Ovary (tissue), 10 donors: ENCODE measurements around the gene ETDC. TPM values are rescaled to one million over a fixed set of nuclear protein-coding genes. Genes with fewer than 3 reads are reported as not detected.
"Not testable (repeated sequence)": the region's sequence is repeated elsewhere in the genome, so short reads cannot be mapped to it uniquely, and the experiment has no call there.

Experiments
- DNase-seq, 5 donors: peaks; one replicate each; pipeline ENCODE4 v3.0.0-alpha.2; 2019 to 2020
- H3K27ac ChIP-seq, 2 donors: fragments of 200-600 bp; one replicate each; pipeline versions ENCODE4 v1.5.1 to v1.8.0; 2019 to 2022
- H3K27me3 ChIP-seq: fragments of 200-600 bp; one replicate; pipeline ENCODE4 v1.8.0; 2022
- H3K36me3 ChIP-seq: fragments of 200-600 bp; sonication (generic); one replicate; pipeline ENCODE4 v1.5.1; 2019
- H3K4me1 ChIP-seq: one replicate; pipeline ENCODE4 v1.8.1; 2013; ENCODE audit warnings: mild to moderate bottlenecking, moderate library complexity; ENCODE audit not compliant: insufficient read depth
- H3K4me3 ChIP-seq: fragments of 200-600 bp; sonication (generic); one replicate; pipeline ENCODE4 v1.5.1; 2017
- H3K9me3 ChIP-seq, 2 donors: fragments of 200-600 bp in 1 of 2; sonication (generic) in 1 of 2; one replicate each; pipeline versions ENCODE4 v1.5.1 to v1.8.1; 2013 to 2019; ENCODE audit warnings: mild to moderate bottlenecking in 1 of 2, moderate library complexity in 1 of 2
- EP300 ChIP-seq: sonication (generic); formaldehyde crosslinking; IDR thresholded peaks from one replicate; pipeline ENCODE4 v1.6.1; 2017; ENCODE audit warnings: antibody characterized with exemption
- POLR2A ChIP-seq: fragments of 450-650 bp; IDR thresholded peaks from one replicate; pipeline ENCODE4 v1.6.1; 2017; ENCODE audit warnings: antibody characterized with exemption, mild to moderate bottlenecking, moderate library complexity
- WGBS, 3 donors: extraction: QIAGEN DNeasy Blood & Tissue Kit in 1 of 3; methylation state at CpG; one replicate each; pipeline versions ENCODE4 v1.1.5 to v1.1.7; 2013 to 2017; 5-methylcytosine and 5-hydroxymethylcytosine counted together
- intact Hi-C, 4 donors: fragments of 100-400 bp; cut with DNase I; formaldehyde crosslinking; loops; one replicate each; pipeline versions ENCODE4 v1.11.0 to v1.15.1; 2022 to 2023
- long read RNA-seq, 3 donors: library from polyadenylated mRNA in 2 of 3; unstranded in 2 of 3; transcript quantifications; one replicate each; pipeline ENCODE4 v2.0.0 and lab custom pipeline, GENCODE V29; 2021 to 2026
- polyA plus RNA-seq, 2 donors: library from polyadenylated mRNA; stranded (reverse); fragments of 200-250 nt in 1 of 2; fragments of 350-450 nt in 1 of 2; fragmentation: Illumina TruSeq in 1 of 2; extraction: RNeasy Lipid Tissue Mini Kit (QIAGEN cat#74804) in 1 of 2; gene quantifications; one replicate each; pipeline ENCODE4 v1.2.3, GENCODE V29; 2013 to 2014
- total RNA-seq, 7 donors: library from RNA; depleted of rRNA in 2 of 7; stranded (reverse); fragments of >200 nt in 2 of 7; fragmentation: NEBNext Ultra II Directional in 3 of 7; extraction: Animal tissue kit (Norgen Biotek cat#: 25700) in 3 of 7; gene quantifications; one replicate each; pipeline versions ENCODE4 v1.1.0 to v1.2.4, GENCODE V29; 2016 to 2023
- TF ChIP-seq, protein P1 (sequence below), 3 donors: fragments of 450-650 bp in 2 of 3; fragments of 200-600 bp in 1 of 3; IDR thresholded peaks; one replicate each; pipeline versions ENCODE4 v1.5.1 to v1.8.0; 2016 to 2022; ENCODE audit warnings: antibody characterized with exemption in 3 of 3, mild to moderate bottlenecking in 1 of 3
- donor health status: DM: no; HTN: no; CAD: no; lungs with moderate emphysema.
- donor health status: DM: no; HTN: no; CAD: no.
- donor health status: Bipolar disorder and iron deficiency.
- donor health status: DM: yes; HTN: yes; CAD: no.
- donor health status: DM: no; HTN: no; CAD: no.
- donor health status: DM: yes; HTN: yes; CAD: no.

The ETDC gene
- total RNA-seq (not detected), polyA plus RNA-seq (not detected)
- long read RNA-seq, donor 1: 0 reads
- long read RNA-seq, donor 2: 0 reads
- long read RNA-seq, donor 3: 0 reads

- Histone ChIP-seq H3K9me3 (no peaks in the 10 kb centered on the region), H3K4me1 (no peaks in the 10 kb centered on the region), H3K27me3 (no peaks in the 10 kb centered on the region), H3K36me3 (no peaks in the 10 kb centered on the region), H3K4me3 (no peak within 1 kb of the TSS), H3K27ac (no peak within 1 kb of the TSS)
- intact Hi-C loops: no loop called here
- WGBS, 3 donors: 68 to 88% (median 87%) methylated on average over 1 of the region's 1 CpG
- no peak for DNase-seq
- no peak for TF ChIP-seq POLR2A
- TF ChIP-seq, protein P1, sequence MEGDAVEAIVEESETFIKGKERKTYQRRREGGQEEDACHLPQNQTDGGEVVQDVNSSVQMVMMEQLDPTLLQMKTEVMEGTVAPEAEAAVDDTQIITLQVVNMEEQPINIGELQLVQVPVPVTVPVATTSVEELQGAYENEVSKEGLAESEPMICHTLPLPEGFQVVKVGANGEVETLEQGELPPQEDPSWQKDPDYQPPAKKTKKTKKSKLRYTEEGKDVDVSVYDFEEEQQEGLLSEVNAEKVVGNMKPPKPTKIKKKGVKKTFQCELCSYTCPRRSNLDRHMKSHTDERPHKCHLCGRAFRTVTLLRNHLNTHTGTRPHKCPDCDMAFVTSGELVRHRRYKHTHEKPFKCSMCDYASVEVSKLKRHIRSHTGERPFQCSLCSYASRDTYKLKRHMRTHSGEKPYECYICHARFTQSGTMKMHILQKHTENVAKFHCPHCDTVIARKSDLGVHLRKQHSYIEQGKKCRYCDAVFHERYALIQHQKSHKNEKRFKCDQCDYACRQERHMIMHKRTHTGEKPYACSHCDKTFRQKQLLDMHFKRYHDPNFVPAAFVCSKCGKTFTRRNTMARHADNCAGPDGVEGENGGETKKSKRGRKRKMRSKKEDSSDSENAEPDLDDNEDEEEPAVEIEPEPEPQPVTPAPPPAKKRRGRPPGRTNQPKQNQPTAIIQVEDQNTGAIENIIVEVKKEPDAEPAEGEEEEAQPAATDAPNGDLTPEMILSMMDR (IDR thresholded peaks at IDR 0.05): no peak
- TF ChIP-seq EP300: no peak
These were observed at the start of gene ETDC for GRCh38 chrX:135309430-135309923. ETDC (plus strand) TSS chrX:135309480; CDS start chrX:135309480, 0 bp downstream.

DNA sequence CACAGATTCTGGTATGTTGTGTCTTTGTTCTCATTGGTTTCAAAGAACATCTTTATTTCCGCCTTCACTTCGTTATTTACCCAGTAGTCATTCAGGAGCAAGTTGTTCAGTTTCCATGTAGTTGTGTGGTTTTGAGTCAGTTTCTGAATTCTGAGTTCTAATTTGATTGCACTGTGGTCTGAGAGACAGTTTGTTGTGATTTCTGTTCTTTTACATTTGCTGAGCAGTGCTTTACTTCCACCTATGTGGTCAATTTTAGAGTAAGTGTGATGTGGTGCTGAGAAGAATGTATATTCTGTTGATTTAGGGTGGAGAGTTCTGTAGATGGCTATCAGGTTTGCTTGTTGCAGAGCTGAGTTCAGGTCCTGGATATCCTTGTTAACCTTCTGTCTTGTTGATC, 48.3 kb upstream of the ETDC start:
- H3K4me1 ChIP-seq, DNase-seq, H3K9me3 ChIP-seq, H3K4me3 ChIP-seq, H3K27me3 ChIP-seq, intact Hi-C loops, H3K27ac ChIP-seq, H3K36me3 ChIP-seq: not testable (repeated sequence)
- WGBS, 3 donors: 85 to 90% (median 89%) methylated on average over 2 of the region's 2 CpGs

GRCh38 chrX:135263376-135263775, 45.9 kb upstream of the ETDC start:
- intact Hi-C loops, DNase-seq, H3K36me3 ChIP-seq, H3K4me1 ChIP-seq, H3K27ac ChIP-seq, H3K27me3 ChIP-seq, H3K9me3 ChIP-seq, H3K4me3 ChIP-seq: not testable (repeated sequence)
- WGBS, 3 donors: 77 to 81% (median 79%) methylated on average over 8 of the region's 8 CpGs

- 73 to 76% (median 74%) methylated on average over 4 of the region's 4 CpGs for WGBS, 3 donors
These were observed 45.1 kb upstream of the ETDC start for GRCh38 chrX:135264206-135264605.

DNA sequence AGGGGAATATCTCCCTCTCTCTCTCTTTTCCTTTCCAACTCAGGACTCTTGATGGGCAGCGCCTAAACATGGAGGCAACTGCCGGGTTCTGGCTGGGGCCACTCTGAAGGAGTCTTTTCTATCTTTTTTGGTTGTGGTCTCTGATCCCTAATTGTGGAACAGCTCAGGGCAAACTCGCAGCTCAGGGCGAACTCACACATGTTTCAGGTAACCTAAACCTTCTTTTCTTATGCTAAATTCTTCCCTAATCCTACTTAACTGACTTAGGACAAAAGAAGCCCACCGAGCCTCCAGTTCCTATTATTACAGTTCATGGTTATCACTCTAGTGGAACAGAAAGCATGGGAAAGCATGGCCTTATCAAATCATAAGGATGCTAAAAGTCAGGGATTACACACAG, 36.1 kb upstream of the ETDC start:
- intact Hi-C loops: no loop called here
- Histone ChIP-seq H3K27ac (no peak overlapping the region), H3K36me3 (no peaks in the 10 kb centered on the region), H3K9me3 (no peaks in the 10 kb centered on the region), H3K4me1 (no peaks in the 10 kb centered on the region), H3K27me3 (no peaks in the 10 kb centered on the region), H3K4me3 (no peak overlapping the region)
- TF ChIP-seq POLR2A: no peak
- TF ChIP-seq EP300: no peak
- TF ChIP-seq, protein P1 (IDR thresholded peaks at IDR 0.05): no peak
- 63 to 79% (median 66%) methylated on average over 5 of the region's 5 CpGs for WGBS, 3 donors
- no peak for DNase-seq

More at GRCh38 chrX:135264206-135264605, 45.1 kb upstream of the ETDC start:
- Histone ChIP-seq H3K9me3 (no peaks in the 10 kb centered on the region), H3K27me3 (no peaks in the 10 kb centered on the region), H3K4me3 (no peak overlapping the region), H3K27ac (no peak overlapping the region), H3K36me3 (no peaks in the 10 kb centered on the region), H3K4me1 (no peaks in the 10 kb centered on the region)
- intact Hi-C loops: no loop called here
- TF ChIP-seq EP300 (no peak), POLR2A (no peak)
- TF ChIP-seq, protein P1 (IDR thresholded peaks at IDR 0.05): no peak
- no peak for DNase-seq
